SK-N-SH treated with all-trans-retinoic acid at 6 μM for 48 hours (cell line): ENCODE data around the gene TSPAN18.

Source experiments
- ATAC-seq: fragments of 200-7000 bp; cut with Tn5 transposase; 3 replicates; pipeline ENCODE4 v1.9.1; 2020; ENCODE audit warnings: mild to moderate bottlenecking, moderate library complexity
- BACH2 ChIP-seq: fragments of 250-450 bp; sonication (Bioruptor Pico); IDR thresholded peaks from 2 replicates; pipeline ENCODE4 v1.9.0; 2021; ENCODE audit warnings: mild to moderate bottlenecking, borderline replicate concordance
- CREB5 ChIP-seq: fragments of 250-450 bp; sonication (Bioruptor Pico); IDR thresholded peaks from 2 replicates; pipeline ENCODE4 v1.5.1; 2020; ENCODE audit warnings: low read depth, mild to moderate bottlenecking, moderate library complexity
- CSDC2 ChIP-seq: fragments of 250-450 bp; sonication (Bioruptor Pico); IDR thresholded peaks from 2 replicates; pipeline ENCODE4 v1.5.0; 2020; ENCODE audit warnings: mild to moderate bottlenecking, moderate library complexity
- CSRNP3 ChIP-seq: fragments of 250-450 bp; sonication (Bioruptor Pico); IDR thresholded peaks from 2 replicates; pipeline ENCODE4 v1.5.1; 2021; ENCODE audit warnings: mild to moderate bottlenecking, moderate library complexity
- ESRRG ChIP-seq: fragments of 250-450 bp; sonication (Bioruptor Pico); IDR thresholded peaks from 2 replicates; pipeline ENCODE4 v1.6.1; 2021; ENCODE audit warnings: mild to moderate bottlenecking
- ISL1 ChIP-seq: fragments of 250-450 bp; sonication (Bioruptor Pico); IDR thresholded peaks from 2 replicates; pipeline ENCODE4 v2.1.2; 2022; ENCODE audit warnings: mild to moderate bottlenecking, moderate library complexity
- OSR1 ChIP-seq: fragments of 250-450 bp; sonication (Bioruptor Pico); IDR thresholded peaks from 2 replicates; pipeline ENCODE4 v1.8.0; 2022; ENCODE audit warnings: moderate library complexity, mild to moderate bottlenecking, inconsistent platforms
- PATZ1 ChIP-seq: fragments of 250-450 bp; sonication (Bioruptor Pico); IDR thresholded peaks from 2 replicates; pipeline ENCODE4 v1.8.0; 2020; ENCODE audit warnings: mild to moderate bottlenecking, moderate library complexity, borderline replicate concordance
- PPARA ChIP-seq: fragments of 250-450 bp; sonication (Bioruptor Pico); IDR thresholded peaks from 2 replicates; pipeline ENCODE4 v1.5.0; 2020; ENCODE audit warnings: mild to moderate bottlenecking, borderline replicate concordance
- RARB ChIP-seq: fragments of 250-450 bp; sonication (Bioruptor Pico); IDR thresholded peaks from 2 replicates; pipeline ENCODE4 v1.8.0; 2021; ENCODE audit warnings: mild to moderate bottlenecking, moderate library complexity
- SNAI2 ChIP-seq: fragments of 250-450 bp; sonication (Bioruptor Pico); IDR thresholded peaks from 2 replicates; pipeline ENCODE4 v1.5.0; 2020; ENCODE audit warnings: mild to moderate bottlenecking, moderate library complexity
- TOX ChIP-seq: fragments of 250-450 bp; sonication (Bioruptor Pico); IDR thresholded peaks from 2 replicates; pipeline ENCODE4 v1.8.0; 2021; ENCODE audit warnings: mild to moderate bottlenecking, moderate library complexity, borderline replicate concordance
- ZC3H10 ChIP-seq: fragments of 250-450 bp; sonication (Bioruptor Pico); IDR thresholded peaks from 2 replicates; pipeline ENCODE4 v1.5.1; 2021; ENCODE audit warnings: mild to moderate bottlenecking, moderate library complexity
- ZFP3 ChIP-seq: fragments of 250-450 bp; sonication (Bioruptor Pico); IDR thresholded peaks from 2 replicates; pipeline ENCODE4 v1.5.0; 2020; ENCODE audit warnings: mild to moderate bottlenecking, moderate library complexity
- ZFP30 ChIP-seq: fragments of 450-650 bp; formaldehyde crosslinking; IDR thresholded peaks from 2 replicates; pipeline ENCODE4 v1.5.0; 2022; ENCODE audit warnings: mild to moderate bottlenecking, moderate library complexity
- ZNF565 ChIP-seq: fragments of 450-650 bp; formaldehyde crosslinking; conservative IDR thresholded peaks from 2 replicates; pipeline ENCODE4 v1.5.0; 2020; ENCODE audit warnings: low read depth, mild to moderate bottlenecking, moderate library complexity
- ZNF70 ChIP-seq: fragments of 450-650 bp; formaldehyde crosslinking; IDR thresholded peaks from 2 replicates; pipeline ENCODE4 v1.5.0; 2020; ENCODE audit warnings: mild to moderate bottlenecking, moderate library complexity
- ZNF8 ChIP-seq: fragments of 450-650 bp; formaldehyde crosslinking; IDR thresholded peaks from 2 replicates; pipeline ENCODE4 v1.5.0; 2020; ENCODE audit warnings: mild to moderate bottlenecking, moderate library complexity
- TF ChIP-seq, protein P1 (sequence below): fragments of 250-450 bp; sonication (Bioruptor Pico); IDR thresholded peaks from 2 replicates; pipeline ENCODE4 v1.8.0; 2021; ENCODE audit warnings: low read depth, mild to moderate bottlenecking, moderate library complexity, borderline replicate concordance
- TF ChIP-seq, protein P2 (sequence below): fragments of 250-450 bp; sonication (Bioruptor Pico); IDR thresholded peaks from 2 replicates; pipeline ENCODE4 v1.5.0; 2020; ENCODE audit warnings: mild to moderate bottlenecking, moderate library complexity

The TSPAN18 gene

GRCh38 chr11:44740967-44741366, 14.2 kb downstream of the TSPAN18 start:
- TF ChIP-seq BACH2 (CRISPR knock-in tag): no peak
- no peak for TF ChIP-seq PPARA (CRISPR knock-in tag)
- TF ChIP-seq OSR1 (CRISPR knock-in tag): no peak
- TF ChIP-seq CSDC2 (CRISPR knock-in tag): no peak
- no peak for TF ChIP-seq ZNF70 (CRISPR knock-in tag)
- no peak for TF ChIP-seq RARB
- TF ChIP-seq ZC3H10 (CRISPR knock-in tag): no peak
- no peak for TF ChIP-seq ZFP30
- TF ChIP-seq, protein P1, sequence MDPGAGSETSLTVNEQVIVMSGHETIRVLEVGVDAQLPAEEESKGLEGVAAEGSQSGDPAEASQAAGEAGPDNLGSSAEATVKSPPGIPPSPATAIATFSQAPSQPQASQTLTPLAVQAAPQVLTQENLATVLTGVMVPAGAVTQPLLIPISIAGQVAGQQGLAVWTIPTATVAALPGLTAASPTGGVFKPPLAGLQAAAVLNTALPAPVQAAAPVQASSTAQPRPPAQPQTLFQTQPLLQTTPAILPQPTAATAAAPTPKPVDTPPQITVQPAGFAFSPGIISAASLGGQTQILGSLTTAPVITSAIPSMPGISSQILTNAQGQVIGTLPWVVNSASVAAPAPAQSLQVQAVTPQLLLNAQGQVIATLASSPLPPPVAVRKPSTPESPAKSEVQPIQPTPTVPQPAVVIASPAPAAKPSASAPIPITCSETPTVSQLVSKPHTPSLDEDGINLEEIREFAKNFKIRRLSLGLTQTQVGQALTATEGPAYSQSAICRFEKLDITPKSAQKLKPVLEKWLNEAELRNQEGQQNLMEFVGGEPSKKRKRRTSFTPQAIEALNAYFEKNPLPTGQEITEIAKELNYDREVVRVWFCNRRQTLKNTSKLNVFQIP (CRISPR knock-in tag): no peak
- TF ChIP-seq ESRRG (CRISPR knock-in tag): no peak
- no peak for TF ChIP-seq CSRNP3 (CRISPR knock-in tag)
- no peak for TF ChIP-seq TOX (CRISPR knock-in tag)
- no peak for TF ChIP-seq ZFP3 (CRISPR knock-in tag)
- no peak for TF ChIP-seq ZNF8 (CRISPR knock-in tag)
- TF ChIP-seq ZNF565 (CRISPR knock-in tag): no peak
- no peak for TF ChIP-seq CREB5 (CRISPR knock-in tag)
- no peak for TF ChIP-seq SNAI2 (CRISPR knock-in tag)
- no peak for ATAC-seq

GRCh38 chr11:44741976-44742375, 15.2 kb downstream of the TSPAN18 start:
- no peak for TF ChIP-seq OSR1 (CRISPR knock-in tag)
- TF ChIP-seq PATZ1 (CRISPR knock-in tag): no peak
- TF ChIP-seq, protein P2, sequence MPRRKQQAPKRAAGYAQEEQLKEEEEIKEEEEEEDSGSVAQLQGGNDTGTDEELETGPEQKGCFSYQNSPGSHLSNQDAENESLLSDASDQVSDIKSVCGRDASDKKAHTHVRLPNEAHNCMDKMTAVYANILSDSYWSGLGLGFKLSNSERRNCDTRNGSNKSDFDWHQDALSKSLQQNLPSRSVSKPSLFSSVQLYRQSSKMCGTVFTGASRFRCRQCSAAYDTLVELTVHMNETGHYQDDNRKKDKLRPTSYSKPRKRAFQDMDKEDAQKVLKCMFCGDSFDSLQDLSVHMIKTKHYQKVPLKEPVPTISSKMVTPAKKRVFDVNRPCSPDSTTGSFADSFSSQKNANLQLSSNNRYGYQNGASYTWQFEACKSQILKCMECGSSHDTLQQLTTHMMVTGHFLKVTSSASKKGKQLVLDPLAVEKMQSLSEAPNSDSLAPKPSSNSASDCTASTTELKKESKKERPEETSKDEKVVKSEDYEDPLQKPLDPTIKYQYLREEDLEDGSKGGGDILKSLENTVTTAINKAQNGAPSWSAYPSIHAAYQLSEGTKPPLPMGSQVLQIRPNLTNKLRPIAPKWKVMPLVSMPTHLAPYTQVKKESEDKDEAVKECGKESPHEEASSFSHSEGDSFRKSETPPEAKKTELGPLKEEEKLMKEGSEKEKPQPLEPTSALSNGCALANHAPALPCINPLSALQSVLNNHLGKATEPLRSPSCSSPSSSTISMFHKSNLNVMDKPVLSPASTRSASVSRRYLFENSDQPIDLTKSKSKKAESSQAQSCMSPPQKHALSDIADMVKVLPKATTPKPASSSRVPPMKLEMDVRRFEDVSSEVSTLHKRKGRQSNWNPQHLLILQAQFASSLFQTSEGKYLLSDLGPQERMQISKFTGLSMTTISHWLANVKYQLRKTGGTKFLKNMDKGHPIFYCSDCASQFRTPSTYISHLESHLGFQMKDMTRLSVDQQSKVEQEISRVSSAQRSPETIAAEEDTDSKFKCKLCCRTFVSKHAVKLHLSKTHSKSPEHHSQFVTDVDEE (CRISPR knock-in tag): no peak
- no peak for TF ChIP-seq CREB5 (CRISPR knock-in tag)
- ATAC-seq: no peak

- no peak for ATAC-seq
- TF ChIP-seq SNAI2 (CRISPR knock-in tag): no peak
- no peak for TF ChIP-seq ESRRG (CRISPR knock-in tag)
- no peak for TF ChIP-seq CSDC2 (CRISPR knock-in tag)
- TF ChIP-seq PATZ1 (CRISPR knock-in tag): no peak
- TF ChIP-seq OSR1 (CRISPR knock-in tag): no peak
- TF ChIP-seq ISL1 (CRISPR knock-in tag): no peak
- TF ChIP-seq, protein P2 (CRISPR knock-in tag): no peak
Measured at GRCh38 chr11:44742508-44743246, 15.9 kb downstream of the TSPAN18 start.
